Measurements from ENCODE around the gene NCOA5.

Gene NCOA5

GRCh38 chr20:46017272-46017671 is 72.5 kb downstream of the NCOA5 start:
- DNase-seq (ENCODE audit: low read depth in 3 of 3): no peak

- DNase-seq (ENCODE audit: low read depth in 3 of 3): no peak
Observed at GRCh38 chr20:46014517-46015396, 75.0 kb downstream of the NCOA5 start.

- DNase-seq (ENCODE audit: low read depth in 3 of 3): peak; percentile 39 to 66 (median 47)
Observed at GRCh38 chr20:46013829-46014516, 75.8 kb downstream of the NCOA5 start.

- DNase-seq (ENCODE audit: low read depth in 3 of 3): no peak
Observed at GRCh38 chr20:46013322-46013828, 76.4 kb downstream of the NCOA5 start.

- no peak for DNase-seq (ENCODE audit: low read depth in 3 of 3)
Observed at GRCh38 chr20:46012921-46013320, 76.8 kb downstream of the NCOA5 start.

- peak in 1 of 3 donors; percentile 62 for DNase-seq (ENCODE audit: low read depth in 3 of 3)
Observed at GRCh38 chr20:46011631-46012482, 77.9 kb downstream of the NCOA5 start.

Data from stimulated activated CD4-positive, alpha-beta T cell treated with anti-CD3 and anti-CD28 coated beads, TNF-alpha, amount 100 ng/mL, for 48 hours (primary cell).